Tibial nerve (tissue), 4 donors: ENCODE data around the gene KDM4C.

ENCODE experiments used
- CTCF ChIP-seq, 5 experiments: fragments of 200-600 bp in 3 of 5; fragments of 450-650 bp in 2 of 5; sonication (generic) in 3 of 5; IDR thresholded peaks; one replicate each; pipeline ENCODE4 v1.5.1; 2016 to 2019; ENCODE audit warnings: antibody characterized with exemption in 5 of 5, mild to moderate bottlenecking in 3 of 5, moderate library complexity in 2 of 5
- EP300 ChIP-seq, 2 donors: sonication (generic); formaldehyde crosslinking; IDR thresholded peaks; one replicate each; pipeline ENCODE4 v1.6.1; 2017; ENCODE audit warnings: antibody characterized with exemption in 2 of 2, mild to moderate bottlenecking in 1 of 2
- POLR2A ChIP-seq, 2 donors: fragments of 450-650 bp; IDR thresholded peaks; one replicate each; pipeline ENCODE4 v1.6.1; 2017; ENCODE audit warnings: antibody characterized with exemption in 2 of 2, mild to moderate bottlenecking in 2 of 2, moderate library complexity in 2 of 2

GRCh38 chr9:6763244-6763643, 5.5 kb downstream of the KDM4C start:
- TF ChIP-seq CTCF (IDR thresholded peaks at IDR 0.05) (no peak), POLR2A (IDR thresholded peaks at IDR 0.05) (no peak), EP300 (IDR thresholded peaks at IDR 0.05) (no peak)
